Measurements from ENCODE around the gene PLA2G4E. TPM values are rescaled to one million over a fixed set of nuclear protein-coding genes. Genes with fewer than 3 reads are reported as not detected.

PLA2G4E gene
- total RNA-seq, 2 experiments from 2014 or later = not detected

DNA sequence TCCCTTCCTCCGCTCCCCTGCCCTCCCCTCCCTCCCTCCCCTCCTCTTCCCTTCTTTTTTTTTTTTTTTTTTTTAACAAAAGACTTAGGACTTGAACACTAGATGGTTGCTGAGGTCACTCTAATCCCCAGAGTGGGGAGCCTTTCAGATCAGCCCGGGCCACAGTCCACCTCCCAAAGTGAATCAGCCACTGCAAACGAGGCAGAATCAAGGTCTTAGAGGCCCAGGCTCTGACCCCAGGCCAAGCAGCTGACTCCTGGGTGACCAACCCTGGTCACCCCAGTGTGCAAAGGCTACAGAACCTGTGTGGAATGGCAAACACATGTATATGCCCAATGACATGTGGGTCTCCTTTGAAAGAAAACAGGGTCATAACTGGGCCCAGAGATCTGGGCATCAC lies 30.2 kb downstream of the PLA2G4E start:
- DNase-seq = no peak
- Histone ChIP-seq H3K9me3 (ENCODE audit: control insufficient read depth in 1 of 2, insufficient read depth in 1 of 2, low read length in 2 of 2) (no peaks in the 10 kb centered on the region), H3K27ac (ENCODE audit: low read depth in 1 of 2, low read length in 2 of 2) (no peak overlapping the region), H3K27me3 (ENCODE audit: control insufficient read depth in 1 of 2, insufficient read depth in 2 of 2, low read length in 2 of 2) (no peaks in the 10 kb centered on the region), H3K4me3 (ENCODE audit: low read length) (no peak overlapping the region), H3K36me3 (ENCODE audit: insufficient read depth, low read length) (no peaks in the 10 kb centered on the region), H3K4me1 (ENCODE audit: insufficient read depth, low read length) (peaks cover 3% of the 10 kb centered on the region)
- Mint-ChIP-seq H3K27ac (no peak overlapping the region), H3K36me3 (ENCODE audit: low read depth) (no peaks in the 10 kb centered on the region), H3K27me3 (no peaks in the 10 kb centered on the region), H3K4me1 (ENCODE audit: low read depth) (no peaks in the 10 kb centered on the region), H3K9me3 (no peaks in the 10 kb centered on the region), H3K4me3 (no peak overlapping the region)
- ChIA-PET CTCF (interaction anchor here (1.3 to 2.2 kb wide), 3 partner anchors 65 to 75 kb away, joined by 3 to 12 read pairs (median 7); no protein-coding TSS in a partner anchor), POLR2A (interaction anchor here (0.7 kb wide), 1 partner anchor 82 kb away, joined by 3 read pairs; no protein-coding TSS in a partner anchor)
- TF ChIP-seq CTCF (IDR thresholded peaks at IDR 0.05) = no peak
- no peak for ATAC-seq (ENCODE audit: poor library complexity)
- intact Hi-C loops (cut with DNase I, micrococcal nuclease) = no loop called here

DNA sequence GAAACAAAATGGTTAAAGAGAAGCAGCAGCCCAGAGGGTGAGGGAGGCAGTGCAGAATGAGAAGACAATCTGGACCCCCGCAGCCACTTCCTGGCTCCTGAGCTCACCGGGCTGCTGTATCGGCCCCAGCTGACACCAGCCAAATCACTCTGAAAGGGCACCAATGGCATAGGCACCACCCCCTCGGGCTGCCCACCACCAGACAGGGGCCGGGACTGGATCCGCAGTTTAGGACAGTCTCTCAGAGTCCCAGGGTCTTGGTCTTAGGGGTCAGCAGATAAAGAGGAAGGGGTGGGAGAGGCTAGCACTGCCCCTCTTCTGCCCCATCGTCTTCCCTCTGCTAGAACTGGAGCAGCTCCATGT lies 30.6 kb downstream of the PLA2G4E start:
- ATAC-seq (ENCODE audit: poor library complexity) = no peak
- H3K27me3 Mint-ChIP-seq = no peaks in the 10 kb centered on the region
- intact Hi-C loops (cut with DNase I, micrococcal nuclease) = no loop called here
- TF ChIP-seq CTCF (IDR thresholded peaks at IDR 0.05) = no peak
- H3K4me3 ChIP-seq (ENCODE audit: low read length) = no peak overlapping the region
- no peak overlapping the region for H3K4me3 Mint-ChIP-seq
- ChIA-PET POLR2A (interaction anchor here (1.2 kb wide), 1 partner anchor 18 kb away, joined by 4 read pairs; the partner anchor contains the start of gene EHD4), CTCF (interaction anchor here (0.8 to 2.2 kb wide), 9 partner anchors 33 to 149 kb away, joined by 3 to 14 read pairs (median 3); no protein-coding TSS in a partner anchor)
- no peaks in the 10 kb centered on the region for H3K9me3 Mint-ChIP-seq
- H3K4me1 Mint-ChIP-seq (ENCODE audit: low read depth) = no peaks in the 10 kb centered on the region
- H3K27ac ChIP-seq (ENCODE audit: low read depth in 1 of 2, low read length in 2 of 2) = no peak overlapping the region
- H3K27me3 ChIP-seq (ENCODE audit: control insufficient read depth in 1 of 2, insufficient read depth in 2 of 2, low read length in 2 of 2) = no peaks in the 10 kb centered on the region
- no peak for DNase-seq
- no peak overlapping the region for H3K27ac Mint-ChIP-seq
- no peaks in the 10 kb centered on the region for H3K36me3 Mint-ChIP-seq (ENCODE audit: low read depth)
- no peaks in the 10 kb centered on the region for H3K36me3 ChIP-seq (ENCODE audit: insufficient read depth, low read length)
- H3K9me3 ChIP-seq (ENCODE audit: control insufficient read depth in 1 of 2, insufficient read depth in 1 of 2, low read length in 2 of 2) = no peaks in the 10 kb centered on the region
- peaks cover 3% of the 10 kb centered on the region for H3K4me1 ChIP-seq (ENCODE audit: insufficient read depth, low read length)

- H3K4me1 ChIP-seq (ENCODE audit: insufficient read depth, low read length) = peaks cover 3% of the 10 kb centered on the region
- no peaks in the 10 kb centered on the region for H3K36me3 ChIP-seq (ENCODE audit: insufficient read depth, low read length)
- Mint-ChIP-seq H3K27me3 (no peaks in the 10 kb centered on the region), H3K36me3 (ENCODE audit: low read depth) (no peaks in the 10 kb centered on the region), H3K4me3 (no peak overlapping the region), H3K9me3 (no peaks in the 10 kb centered on the region), H3K4me1 (ENCODE audit: low read depth) (no peaks in the 10 kb centered on the region), H3K27ac (no peak overlapping the region)
- no peak overlapping the region for H3K27ac ChIP-seq (ENCODE audit: low read depth in 1 of 2, low read length in 2 of 2)
- ChIA-PET POLR2A (interaction anchor here (0.8 to 1.2 kb wide), 3 partner anchors 17 to 51 kb away, joined by 3 to 4 read pairs (median 3); partner anchors contain the start of gene EHD4), CTCF (interaction anchor here (0.6 to 2.2 kb wide), 18 partner anchors 17 to 660 kb away, joined by 3 to 14 read pairs (median 3); partner anchors contain the start of gene EHD4)
- H3K27me3 ChIP-seq (ENCODE audit: control insufficient read depth in 1 of 2, insufficient read depth in 2 of 2, low read length in 2 of 2) = no peaks in the 10 kb centered on the region
- ATAC-seq (ENCODE audit: poor library complexity) = peak; percentile 94
- DNase-seq = peak; percentile 65 to 88 (median 78)
- H3K9me3 ChIP-seq (ENCODE audit: control insufficient read depth in 1 of 2, insufficient read depth in 1 of 2, low read length in 2 of 2) = no peaks in the 10 kb centered on the region
- intact Hi-C loops (cut with DNase I, micrococcal nuclease) = loop anchor here (1.0 to 2.0 kb wide), 4 partner anchors 70 to 147 kb away; no protein-coding TSS in a partner anchor
- peak; percentile 92 for TF ChIP-seq CTCF (IDR thresholded peaks at IDR 0.05)
- no peak overlapping the region for H3K4me3 ChIP-seq (ENCODE audit: low read length)
Observed at GRCh38 chr15:41989573-41990242, 31.1 kb downstream of the PLA2G4E start.

Data from CD4-positive, alpha-beta T cell (primary cell).